Dermis microvascular lymphatic vessel endothelial cell (primary cell): ENCODE measurements around the gene KCTD15. TPM values are rescaled to one million over a fixed set of nuclear protein-coding genes. Genes with fewer than 3 reads are reported as not detected.

Experiments
- DNase-seq, 2 donors: peaks; one replicate each; pipeline versions ENCODE4 v3.0.0 to v3.0.0-alpha.2; 2010; ENCODE audit warnings: low read depth in 2 of 2
- total RNA-seq: library from RNA; depleted of rRNA; stranded (reverse); fragments of >200 nt; gene quantifications from 2 replicates; pipeline ENCODE4 v1.2.1, GENCODE V29; 2014

KCTD15 gene
- total RNA-seq, 1 donor from 2014 or later: 34.5 TPM

DNA sequence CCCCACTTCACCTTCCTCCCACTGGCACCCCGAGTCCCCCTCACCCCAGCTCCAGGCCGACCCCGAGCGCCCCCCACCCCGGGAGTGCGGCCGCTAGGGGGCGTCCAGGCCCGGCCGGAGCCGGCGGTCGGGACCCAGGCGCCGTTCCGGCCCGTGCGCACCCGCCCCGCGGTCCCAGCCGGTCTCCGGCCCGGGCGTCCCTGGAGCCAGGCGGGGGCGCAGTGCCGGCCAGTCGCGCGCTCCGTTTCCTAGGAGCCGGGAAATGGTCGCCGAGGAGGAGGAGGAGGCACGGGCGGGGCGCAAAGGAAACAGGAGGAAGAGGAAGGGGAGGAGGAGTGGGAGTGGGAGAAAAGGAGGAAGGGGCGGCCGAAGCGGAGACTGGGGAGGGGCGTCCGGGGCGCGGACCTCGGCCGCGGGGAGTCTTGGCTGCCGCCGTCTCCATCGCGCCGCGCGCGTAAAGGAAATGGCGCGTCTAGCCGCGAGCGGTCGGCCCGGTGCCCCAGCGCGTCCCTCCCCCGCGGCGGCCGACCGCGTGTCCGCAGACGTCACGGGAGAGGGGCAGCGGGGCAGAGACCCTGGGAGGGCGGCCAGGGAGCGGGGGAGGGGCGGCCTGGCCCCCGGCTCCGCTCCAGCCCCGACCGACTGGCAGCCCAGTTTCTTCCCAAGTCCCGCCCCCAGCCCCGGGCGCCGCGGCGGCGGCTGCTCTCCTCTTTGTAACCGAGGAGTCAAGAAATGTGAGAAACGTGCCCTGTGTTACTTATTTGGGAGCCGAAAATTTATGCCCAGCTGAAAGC, 1.1 kb upstream of the KCTD15 start:
- peak; percentile 53 to 91 for DNase-seq

- DNase-seq: peak in 1 of 2 donors; percentile 46
Observed at GRCh38 chr19:33797802-33798671, 1.4 kb downstream of the KCTD15 start.

DNA sequence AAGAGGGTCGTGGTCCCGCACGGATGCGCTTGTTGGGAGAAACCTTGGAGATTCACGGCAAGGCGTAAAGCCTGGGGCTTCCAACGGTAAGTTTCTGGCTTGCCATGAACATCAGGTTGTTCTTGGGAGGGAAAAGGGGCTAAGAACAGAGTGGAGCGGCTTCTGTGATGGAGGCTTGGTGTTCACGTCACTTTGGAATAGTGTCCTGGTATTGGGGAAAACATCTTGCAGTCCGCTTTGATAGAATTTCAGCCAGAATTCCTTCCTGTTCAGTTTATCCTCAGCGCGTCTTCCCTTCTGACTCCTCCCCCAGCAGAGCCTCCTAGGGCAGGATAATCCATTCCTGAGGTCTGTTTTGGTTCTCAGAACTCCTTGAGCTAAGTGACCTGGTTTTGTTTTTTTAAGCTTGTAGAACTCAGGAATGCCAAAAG, 2.0 kb downstream of the KCTD15 start:
- no peak for DNase-seq

GRCh38 chr19:33799476-33799875, 2.8 kb downstream of the KCTD15 start:
- DNase-seq: no peak

- no peak for DNase-seq
Observed at GRCh38 chr19:33800012-33800680, 3.5 kb downstream of the KCTD15 start.

DNA sequence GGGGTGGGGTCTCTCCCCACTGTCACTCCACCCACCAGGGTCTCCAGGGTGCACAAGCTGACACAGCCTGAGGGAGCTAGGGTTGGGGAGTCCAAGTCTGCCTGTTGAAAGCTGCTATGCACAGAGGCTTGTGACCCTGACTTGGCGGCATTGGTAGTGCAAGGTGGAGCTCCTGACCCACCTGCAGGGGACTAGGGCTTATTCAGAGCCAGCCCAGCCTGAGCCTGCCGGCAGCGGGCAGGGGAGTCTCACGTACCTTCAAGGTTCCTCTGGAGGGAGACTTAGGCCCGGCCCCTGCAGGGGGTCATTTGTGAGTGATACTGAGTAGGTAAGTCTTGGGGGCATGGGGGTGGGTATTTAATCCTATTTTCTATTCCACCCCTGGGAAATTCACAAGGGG, 4.7 kb downstream of the KCTD15 start:
- no peak for DNase-seq

DNA sequence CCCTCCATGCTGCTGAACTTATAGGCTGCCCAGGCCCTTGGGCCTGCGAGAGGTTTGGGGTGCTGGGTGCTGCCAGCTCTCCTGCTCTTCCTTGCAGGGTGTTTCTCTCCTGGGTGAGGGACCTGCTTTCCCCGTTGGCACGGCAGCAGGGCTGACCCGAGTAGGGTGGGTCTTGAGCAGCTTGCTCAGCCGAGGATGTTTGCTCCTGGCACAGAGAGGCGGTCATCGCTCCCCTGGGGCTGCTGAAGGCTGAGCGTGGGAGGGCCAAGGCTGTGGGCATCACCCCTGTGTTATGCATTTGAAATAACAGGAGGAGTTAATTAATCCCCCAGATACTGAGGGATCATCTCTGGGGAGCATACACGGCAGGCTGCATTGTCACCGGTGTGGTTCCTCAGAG, 5.3 kb downstream of the KCTD15 start:
- DNase-seq: no peak

DNA sequence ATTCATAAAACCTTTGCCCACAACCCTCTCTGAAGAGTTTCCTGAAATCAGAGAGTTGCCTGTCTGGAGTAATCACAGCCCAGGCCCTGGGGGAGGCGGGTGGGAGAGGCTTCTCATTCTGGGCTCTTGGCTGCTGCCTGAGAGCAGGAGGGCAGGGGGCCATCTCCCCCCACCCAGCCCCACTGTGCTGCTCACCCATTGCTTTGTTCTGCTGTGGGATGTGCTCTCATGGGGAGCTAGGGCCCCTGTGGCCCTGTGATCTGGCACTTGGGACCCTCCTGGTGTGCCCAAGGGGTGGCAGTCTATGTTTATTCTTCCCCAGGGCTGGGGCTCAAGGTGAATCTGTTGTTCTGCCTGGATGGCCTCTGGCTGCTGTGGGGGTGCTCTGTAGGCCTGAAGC, 6.1 kb downstream of the KCTD15 start:
- no peak for DNase-seq

GRCh38 chr19:33803383-33803782, 6.7 kb downstream of the KCTD15 start:
- no peak for DNase-seq

DNA sequence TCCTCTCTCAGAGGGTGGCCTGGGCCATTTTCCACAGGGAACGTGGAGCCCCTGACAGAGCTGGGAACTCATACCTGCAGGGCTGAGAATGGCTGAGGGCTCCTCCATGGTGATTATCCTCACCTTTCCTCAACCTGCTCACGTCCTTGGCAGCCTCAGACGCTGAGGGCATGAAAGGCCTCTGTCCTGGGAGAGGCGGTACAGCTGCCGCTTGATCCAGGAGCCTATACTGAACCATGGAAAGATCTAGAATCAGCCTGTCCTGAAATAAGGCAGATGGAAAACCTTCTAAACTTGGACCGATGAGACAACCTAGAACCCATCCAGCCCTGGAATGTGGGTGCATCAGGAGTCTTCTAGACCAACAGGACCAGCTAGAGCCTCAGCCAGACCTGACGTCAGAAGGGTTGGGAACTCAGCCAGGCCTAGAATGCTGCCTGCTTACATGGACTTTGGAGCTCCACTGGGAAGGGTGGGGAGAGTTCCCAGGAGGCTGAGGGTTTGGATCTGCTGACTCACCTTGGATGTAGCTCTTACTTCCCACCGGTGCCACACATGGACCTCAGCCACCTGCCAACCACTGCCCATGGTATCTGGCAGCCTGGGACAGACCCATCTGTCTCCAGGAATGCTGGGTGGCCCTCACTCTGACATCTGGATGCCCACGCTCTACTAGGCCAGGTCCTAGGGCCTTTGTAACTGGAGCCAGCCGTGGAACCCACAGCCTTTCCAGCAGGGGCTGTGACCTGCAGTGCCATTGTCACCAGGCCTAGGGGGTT, 7.5 kb downstream of the KCTD15 start:
- DNase-seq: no peak

GRCh38 chr19:33805313-33805712, 8.6 kb downstream of the KCTD15 start:
- no peak for DNase-seq

DNA sequence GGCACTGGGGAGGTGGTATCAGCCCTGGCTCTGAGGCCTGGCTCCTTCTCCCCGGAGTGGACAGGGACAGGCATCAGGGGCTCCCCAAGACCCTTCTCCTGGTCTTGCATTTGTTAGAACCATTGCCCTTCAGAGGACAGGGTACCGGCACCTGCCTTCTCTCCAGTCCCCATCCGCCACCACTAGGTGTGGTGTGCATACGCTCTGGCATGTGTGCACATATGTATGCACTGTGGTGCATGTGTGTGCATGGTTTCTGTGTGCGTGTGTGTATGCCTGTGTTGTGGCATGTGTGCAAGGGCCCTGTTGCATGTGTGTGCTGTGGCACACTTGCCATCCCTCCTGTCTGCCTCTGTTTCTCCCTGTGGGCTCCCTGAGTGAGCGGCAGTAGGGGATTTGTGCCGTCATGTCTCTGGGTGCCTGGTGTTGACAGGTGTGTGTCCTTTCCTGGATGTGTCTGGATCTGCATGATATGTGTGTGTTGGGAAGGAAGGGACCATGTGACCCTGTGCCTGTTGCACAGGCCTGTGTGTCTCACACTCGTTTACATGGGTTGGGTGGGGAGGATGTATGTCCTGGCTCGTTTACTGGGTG, 9.3 kb downstream of the KCTD15 start:
- no peak for DNase-seq

DNA sequence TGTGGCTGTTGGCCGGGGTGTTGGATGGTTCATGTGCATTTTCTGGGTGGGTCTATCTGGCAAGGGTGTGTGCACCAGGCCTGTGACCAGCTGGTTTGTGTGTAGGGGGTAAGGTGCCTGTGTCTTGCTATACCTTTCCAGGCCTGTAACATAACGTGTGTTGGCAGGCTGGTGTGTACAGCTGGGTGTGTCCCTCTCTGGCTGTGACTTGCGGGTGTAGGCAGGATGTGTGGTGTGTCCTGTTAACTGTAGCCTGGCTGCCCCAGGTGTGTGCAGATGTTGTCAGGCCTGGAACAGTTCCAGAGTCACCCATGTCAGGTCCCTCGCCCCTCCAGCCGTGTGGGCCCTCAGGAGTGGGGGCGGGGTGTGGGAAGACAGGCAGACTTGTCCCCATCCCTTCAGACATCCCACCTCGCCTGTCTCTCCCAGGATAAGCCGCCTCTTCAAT, 9.8 kb downstream of the KCTD15 start:
- no peak for DNase-seq

DNA sequence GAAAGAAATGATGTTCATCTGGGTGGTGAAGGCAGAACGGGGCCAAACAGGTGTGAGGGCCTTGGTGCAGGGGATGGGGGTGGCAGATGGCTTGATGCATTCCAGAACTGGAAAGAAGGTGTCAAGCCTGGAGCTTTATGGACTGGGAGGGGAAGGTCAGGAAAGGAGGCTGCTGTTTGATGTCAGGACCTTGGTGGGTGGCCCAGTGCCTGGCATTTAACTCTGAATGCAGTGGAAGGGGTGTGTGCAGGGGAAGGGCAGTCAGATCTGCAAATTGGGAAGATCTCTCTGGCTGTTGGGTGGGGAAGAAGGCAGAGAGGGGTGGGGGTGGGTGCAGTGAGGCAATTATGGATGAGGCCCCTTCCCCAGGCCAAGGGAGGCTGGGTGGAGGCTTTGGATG, 11.7 kb downstream of the KCTD15 start:
- no peak for DNase-seq

- DNase-seq: peak in 1 of 2 donors; percentile 54
Observed at GRCh38 chr19:33809960-33810359, 13.3 kb downstream of the KCTD15 start.

DNA sequence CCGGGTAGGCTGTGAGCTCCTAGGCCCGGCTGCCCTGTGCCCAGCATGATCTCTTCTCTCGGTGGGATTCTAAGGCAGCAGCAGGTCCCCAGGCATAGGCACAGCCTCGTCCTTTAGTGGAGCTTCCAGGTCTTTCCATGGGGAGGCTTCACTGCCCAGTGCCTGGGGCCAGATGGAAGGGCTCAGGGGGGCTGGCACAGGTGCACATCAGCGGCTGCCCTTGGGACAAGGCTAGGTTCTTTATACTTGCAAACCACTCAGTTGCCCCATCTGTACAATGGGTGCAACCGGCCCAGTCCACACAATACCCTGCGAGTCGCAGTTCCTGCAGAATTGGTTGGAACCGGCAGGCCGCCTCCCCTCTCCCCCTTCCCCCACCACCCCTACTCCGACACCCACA, 14.2 kb downstream of the KCTD15 start:
- DNase-seq: no peak

DNA sequence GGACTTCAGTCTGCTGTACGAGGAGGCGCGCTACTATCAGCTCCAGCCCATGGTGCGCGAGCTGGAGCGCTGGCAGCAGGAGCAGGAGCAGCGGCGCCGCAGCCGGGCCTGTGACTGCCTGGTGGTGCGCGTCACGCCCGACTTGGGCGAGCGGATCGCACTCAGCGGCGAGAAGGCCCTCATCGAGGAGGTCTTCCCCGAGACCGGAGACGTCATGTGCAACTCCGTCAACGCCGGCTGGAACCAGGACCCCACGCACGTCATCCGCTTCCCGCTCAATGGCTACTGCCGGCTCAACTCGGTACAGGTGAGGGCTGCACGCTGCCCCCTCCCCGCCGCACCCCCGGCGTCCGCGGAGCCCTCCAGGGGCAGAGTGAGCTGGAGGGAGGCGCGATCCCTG, 14.6 kb downstream of the KCTD15 start:
- DNase-seq: no peak

GRCh38 chr19:33811736-33812387, 15.2 kb downstream of the KCTD15 start:
- no peak for DNase-seq

GRCh38 chr19:33812388-33813330, 16.0 kb downstream of the KCTD15 start:
- DNase-seq: no peak
